C4-2B (cell line): ENCODE data around the gene ZDHHC14.

Experiments
- H3K27ac ChIP-seq: fragments of 450-650 bp; 2 replicates; pipeline ENCODE4 v1.5.1; 2017
- CTCF ChIP-seq: fragments of 450-650 bp; conservative IDR thresholded peaks from 2 replicates; pipeline ENCODE4 v1.5.1; 2017; ENCODE audit warnings: mild to moderate bottlenecking
- ZFX ChIP-seq: fragments of 450-650 bp; IDR thresholded peaks from 2 replicates; pipeline ENCODE4 v1.6.1; 2017

ZDHHC14 gene

GRCh38 chr6:157610451-157610999 lies 229.5 kb downstream of the ZDHHC14 start:
- no peak for TF ChIP-seq CTCF
- TF ChIP-seq ZFX = no peak
- H3K27ac ChIP-seq = no peak overlapping the region

GRCh38 chr6:157611406-157611805 lies 230.4 kb downstream of the ZDHHC14 start:
- no peak overlapping the region for H3K27ac ChIP-seq
- no peak for TF ChIP-seq ZFX
- TF ChIP-seq CTCF = no peak

- H3K27ac ChIP-seq = no peak overlapping the region
- TF ChIP-seq CTCF (no peak), ZFX (no peak)
Measured at GRCh38 chr6:157613011-157613522, 232.1 kb downstream of the ZDHHC14 start.

GRCh38 chr6:157614026-157614568 lies 233.1 kb downstream of the ZDHHC14 start:
- no peak for TF ChIP-seq ZFX
- no peak for TF ChIP-seq CTCF
- no peak overlapping the region for H3K27ac ChIP-seq

- TF ChIP-seq CTCF (no peak), ZFX (no peak)
- H3K27ac ChIP-seq = peak overlapping the region; percentile 10; the same call in 1 of the 2 replicates
Measured at GRCh38 chr6:157615420-157615769, 234.4 kb downstream of the ZDHHC14 start.

- TF ChIP-seq CTCF (no peak), ZFX (no peak)
- no peak overlapping the region; the same call in 1 of the 2 replicates for H3K27ac ChIP-seq
Measured at GRCh38 chr6:157615951-157616350, 235.0 kb downstream of the ZDHHC14 start.

GRCh38 chr6:157620944-157621343 lies 240.0 kb downstream of the ZDHHC14 start:
- H3K27ac ChIP-seq = no peak overlapping the region
- TF ChIP-seq CTCF (no peak), ZFX (no peak)
